Measurements from ENCODE around the gene ACSL5.
"Not testable (repeated sequence)": the region's sequence is repeated elsewhere in the genome, so short reads cannot be mapped to it uniquely, and the experiment has no call there.

GRCh38 chr10:112372182-112372810 is 1.6 kb upstream of the ACSL5 start:
- not testable (repeated sequence) for TF ChIP-seq RNF2 (IDR thresholded peaks at IDR 0.05; ENCODE audit: borderline replicate concordance, low read depth, low read length, missing control alignments, poor library complexity, severe bottlenecking); PHF8 (conservative IDR thresholded peaks at IDR 0.05; ENCODE audit: low read depth, low read length); CTCF (IDR thresholded peaks at IDR 0.05; ENCODE audit: control extremely low read depth in 1 of 3, insufficient read depth in 1 of 3, low read depth in 1 of 3, low read length in 3 of 3); RAD21 (IDR thresholded peaks at IDR 0.05 in 1 of 2, conservative IDR thresholded peaks at IDR 0.05 in 1 of 2; ENCODE audit: low read depth in 2 of 2, low read length in 2 of 2)
